Epithelial cell of esophagus (primary cell): ENCODE measurements around the gene NUDT13.

Experiments
- DNase-seq: peaks from one replicate; pipeline ENCODE4 v3.0.0; 2010; ENCODE audit warnings: low read depth
- H3K4me3 ChIP-seq: 2 replicates; pipeline ENCODE4 v1.5.1; 2011; ENCODE audit warnings: mild to moderate bottlenecking, low read length, control low read depth
- CTCF ChIP-seq: IDR thresholded peaks from 2 replicates; pipeline ENCODE4 v1.5.1; 2011; ENCODE audit warnings: low read depth, mild to moderate bottlenecking, low read length, control low read depth, inconsistent platforms; ENCODE audit not compliant: insufficient read depth; ENCODE audit errors: missing control alignments

Gene NUDT13

GRCh38 chr10:73110345-73110849 lies at the start of gene NUDT13:
Gene NUDT13, plus strand, starts transcription at chr10:73110455. Its CDS starts 3,911 bp downstream, at chr10:73114366.
- H3K4me3 ChIP-seq: peak within 1 kb of the TSS; percentile 58
- no peak for TF ChIP-seq CTCF
- DNase-seq: peak; percentile 73

DNA sequence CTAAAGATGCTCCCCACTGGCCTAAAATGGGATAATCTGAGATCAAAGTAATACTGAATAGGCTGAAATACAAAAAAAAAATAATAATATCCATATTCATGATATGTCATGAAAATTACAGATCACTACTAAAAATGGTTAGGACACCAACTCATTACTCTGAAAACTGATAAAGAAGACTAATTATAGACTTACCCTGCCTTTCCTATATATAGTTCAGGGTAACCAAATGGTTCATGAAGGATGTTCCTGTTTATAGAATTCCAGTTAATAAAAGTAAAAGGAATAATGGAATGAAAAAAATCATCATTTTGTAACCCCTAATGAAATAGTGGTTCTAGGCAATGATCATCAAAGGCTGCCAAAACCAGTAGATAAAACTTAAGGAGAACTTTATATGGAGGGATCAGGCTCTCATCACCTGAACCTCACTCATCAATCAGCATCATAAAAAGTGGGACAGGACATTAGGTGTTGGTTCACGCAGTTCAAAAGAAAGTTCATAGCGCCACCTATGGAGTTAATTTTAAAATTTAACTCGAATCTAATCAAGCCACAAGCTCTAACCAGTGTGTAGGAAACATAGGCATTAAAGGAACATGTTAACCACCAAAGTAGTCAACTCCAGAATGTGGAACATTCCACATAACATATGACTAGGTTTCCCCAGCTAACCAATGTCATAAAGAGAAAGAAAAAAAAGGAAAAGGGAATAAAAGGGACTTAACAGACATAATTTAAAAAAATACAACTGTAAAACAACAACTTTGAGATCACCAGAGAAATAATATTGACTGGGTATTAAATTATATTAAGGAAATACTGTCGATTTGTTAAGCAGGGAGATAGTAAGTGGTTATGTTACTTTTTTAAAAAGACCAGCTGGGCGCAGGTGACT lies 49.3 kb upstream of the NUDT13 start:
- peak; percentile 54 for DNase-seq
- peak; percentile 52 for TF ChIP-seq CTCF

DNA sequence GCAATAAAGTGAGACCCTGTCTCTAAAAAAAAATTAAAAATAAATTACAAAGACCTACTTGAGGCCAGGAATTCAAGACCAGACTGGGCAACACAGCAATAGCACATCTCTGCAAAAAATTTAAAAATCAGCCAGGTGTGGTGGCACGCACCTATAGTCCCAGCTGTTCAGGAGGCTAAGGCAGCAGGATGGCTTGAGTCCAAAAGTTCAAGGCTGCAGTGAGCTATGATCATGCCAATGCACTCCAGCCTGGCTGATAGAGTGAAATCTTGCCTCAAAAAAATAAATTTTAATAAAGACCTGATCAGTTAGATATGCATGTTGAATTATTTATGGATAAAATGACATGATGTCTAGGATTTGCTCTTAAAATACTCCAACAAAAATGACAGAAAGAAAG lies 48.5 kb upstream of the NUDT13 start:
- no peak for DNase-seq
- no peak for TF ChIP-seq CTCF
- no peak overlapping the region for H3K4me3 ChIP-seq

More for the DNA sequence above, 49.3 kb upstream of the NUDT13 start:
- no peak overlapping the region for H3K4me3 ChIP-seq

GRCh38 chr10:73065441-73065840 lies 44.8 kb upstream of the NUDT13 start:
- no peak for TF ChIP-seq CTCF
- no peak overlapping the region for H3K4me3 ChIP-seq
- no peak for DNase-seq

GRCh38 chr10:73073627-73074026 lies 36.6 kb upstream of the NUDT13 start:
- TF ChIP-seq CTCF: no peak
- H3K4me3 ChIP-seq: no peak overlapping the region

DNA sequence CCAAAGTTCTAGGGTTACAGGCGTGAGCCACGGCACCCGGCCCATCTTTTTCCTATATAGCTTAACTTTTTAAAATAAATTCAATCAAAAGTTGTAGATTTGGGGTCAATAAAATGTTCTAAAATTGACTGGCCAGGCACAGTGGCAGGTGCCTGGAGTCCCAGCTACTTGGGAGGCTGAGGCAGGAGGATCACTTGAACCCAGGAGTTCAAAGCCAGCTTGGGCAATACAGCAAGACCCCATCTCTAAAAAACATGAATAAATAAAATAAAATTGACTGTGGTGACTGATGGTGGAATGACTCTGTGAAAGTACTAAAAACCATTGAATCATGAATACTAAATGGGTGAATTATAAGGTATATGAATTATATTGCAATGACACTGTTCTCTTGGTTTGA lies 34.4 kb upstream of the NUDT13 start:
- no peak for DNase-seq
- H3K4me3 ChIP-seq: no peak overlapping the region
- no peak for TF ChIP-seq CTCF

More at GRCh38 chr10:73073627-73074026, 36.6 kb upstream of the NUDT13 start:
- no peak for DNase-seq
